ENCODE results near the gene TEX38.

TEX38 gene

DNA sequence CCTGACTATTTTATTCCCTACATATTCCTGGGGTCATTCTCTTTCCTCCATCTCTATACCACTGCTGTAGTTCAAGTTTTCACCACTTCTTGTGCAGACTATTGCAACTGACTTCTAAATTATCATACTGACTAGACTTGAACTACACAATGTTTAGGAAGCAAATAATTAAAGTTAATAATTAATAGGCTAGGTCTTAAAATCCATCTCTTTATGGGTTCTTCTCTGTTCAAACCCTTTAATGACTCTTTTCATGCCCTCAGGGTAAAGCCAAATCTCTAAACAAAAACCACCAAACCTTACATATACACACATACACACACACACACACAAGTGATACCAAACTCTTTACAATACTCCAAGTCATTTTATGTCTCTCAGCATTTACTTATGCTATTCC is 32.7 kb upstream of the TEX38 start:
- H3K27ac ChIP-seq = no peak overlapping the region
- no peak for TF ChIP-seq ZFX (IDR thresholded peaks at IDR 0.05)
- TF ChIP-seq, protein P1, sequence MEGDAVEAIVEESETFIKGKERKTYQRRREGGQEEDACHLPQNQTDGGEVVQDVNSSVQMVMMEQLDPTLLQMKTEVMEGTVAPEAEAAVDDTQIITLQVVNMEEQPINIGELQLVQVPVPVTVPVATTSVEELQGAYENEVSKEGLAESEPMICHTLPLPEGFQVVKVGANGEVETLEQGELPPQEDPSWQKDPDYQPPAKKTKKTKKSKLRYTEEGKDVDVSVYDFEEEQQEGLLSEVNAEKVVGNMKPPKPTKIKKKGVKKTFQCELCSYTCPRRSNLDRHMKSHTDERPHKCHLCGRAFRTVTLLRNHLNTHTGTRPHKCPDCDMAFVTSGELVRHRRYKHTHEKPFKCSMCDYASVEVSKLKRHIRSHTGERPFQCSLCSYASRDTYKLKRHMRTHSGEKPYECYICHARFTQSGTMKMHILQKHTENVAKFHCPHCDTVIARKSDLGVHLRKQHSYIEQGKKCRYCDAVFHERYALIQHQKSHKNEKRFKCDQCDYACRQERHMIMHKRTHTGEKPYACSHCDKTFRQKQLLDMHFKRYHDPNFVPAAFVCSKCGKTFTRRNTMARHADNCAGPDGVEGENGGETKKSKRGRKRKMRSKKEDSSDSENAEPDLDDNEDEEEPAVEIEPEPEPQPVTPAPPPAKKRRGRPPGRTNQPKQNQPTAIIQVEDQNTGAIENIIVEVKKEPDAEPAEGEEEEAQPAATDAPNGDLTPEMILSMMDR (conservative IDR thresholded peaks at IDR 0.05) = no peak

DNA sequence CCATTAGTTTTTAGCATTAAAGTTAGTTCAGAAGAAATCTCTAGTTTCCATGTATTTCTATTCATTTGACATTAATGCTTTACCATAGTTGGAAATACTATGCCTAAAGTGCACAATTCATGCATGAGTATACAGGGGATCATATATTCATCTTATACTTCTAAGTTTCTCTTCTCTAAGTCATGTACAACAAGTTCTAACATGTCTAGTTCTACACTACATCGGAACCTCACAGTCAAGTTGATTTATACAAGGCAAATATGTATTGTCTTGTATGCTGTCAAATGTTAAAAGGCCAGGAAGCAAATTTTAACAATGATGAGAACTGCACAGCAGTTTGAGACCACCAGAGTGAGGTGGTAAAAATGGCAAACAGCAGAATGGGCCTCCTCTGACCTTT is 32.1 kb upstream of the TEX38 start:
- TF ChIP-seq ZFX (IDR thresholded peaks at IDR 0.05) = no peak
- TF ChIP-seq, protein P1 (conservative IDR thresholded peaks at IDR 0.05) = no peak
- no peak overlapping the region for H3K27ac ChIP-seq

DNA sequence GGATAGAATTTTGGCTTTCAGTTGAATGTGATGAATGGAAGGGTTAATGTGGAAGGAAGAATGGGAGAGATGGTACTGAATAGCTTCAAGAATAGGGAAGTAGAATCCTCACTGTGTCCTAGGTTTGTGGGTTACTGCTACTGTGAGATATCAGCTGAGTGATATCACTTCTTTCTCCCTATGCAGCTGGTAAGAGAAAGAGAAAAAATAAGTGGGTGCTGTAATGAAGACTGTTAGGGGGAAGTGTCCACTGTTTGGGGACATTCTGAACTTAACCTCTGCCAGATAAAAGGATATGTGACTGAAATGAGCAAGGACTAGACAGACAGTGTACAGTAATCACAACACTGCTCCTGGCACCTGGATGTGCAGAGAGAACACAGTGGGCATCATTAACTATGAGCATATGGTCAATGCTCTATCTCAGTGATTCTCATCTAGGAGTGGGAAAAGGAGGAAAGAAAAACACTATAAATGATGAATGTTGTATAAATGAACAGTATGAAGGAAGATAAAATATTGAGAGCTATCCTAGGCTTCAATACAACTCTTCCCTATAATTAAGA is 29.5 kb upstream of the TEX38 start:
- no peak for TF ChIP-seq ZFX (IDR thresholded peaks at IDR 0.05)
- TF ChIP-seq, protein P1 (conservative IDR thresholded peaks at IDR 0.05) = no peak
- no peak overlapping the region for H3K27ac ChIP-seq

DNA sequence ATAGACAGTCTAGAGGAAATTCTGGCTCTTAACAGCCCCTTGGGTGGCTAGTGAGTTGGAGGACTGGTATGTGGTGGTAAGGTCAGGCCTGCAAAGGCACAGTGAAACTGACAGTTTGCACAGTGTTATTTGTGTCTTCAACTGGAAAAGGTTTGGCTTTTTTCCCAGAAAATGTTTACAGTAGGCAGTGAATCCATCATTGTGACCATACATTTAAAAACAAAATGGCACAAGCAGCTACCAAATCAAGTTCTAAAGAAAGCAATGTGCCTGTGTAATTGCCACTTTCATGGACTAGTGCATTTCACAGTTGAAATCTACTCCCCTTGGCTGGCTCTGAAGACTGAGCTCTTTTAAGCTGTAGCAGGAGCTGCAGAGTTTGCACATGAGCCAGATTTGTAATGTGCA is 28.3 kb upstream of the TEX38 start:
- TF ChIP-seq, protein P1 (conservative IDR thresholded peaks at IDR 0.05) = no peak
- TF ChIP-seq ZFX (IDR thresholded peaks at IDR 0.05) = no peak
- H3K27ac ChIP-seq = peak overlapping the region; percentile 57; the same call in 1 of the 2 replicates

DNA sequence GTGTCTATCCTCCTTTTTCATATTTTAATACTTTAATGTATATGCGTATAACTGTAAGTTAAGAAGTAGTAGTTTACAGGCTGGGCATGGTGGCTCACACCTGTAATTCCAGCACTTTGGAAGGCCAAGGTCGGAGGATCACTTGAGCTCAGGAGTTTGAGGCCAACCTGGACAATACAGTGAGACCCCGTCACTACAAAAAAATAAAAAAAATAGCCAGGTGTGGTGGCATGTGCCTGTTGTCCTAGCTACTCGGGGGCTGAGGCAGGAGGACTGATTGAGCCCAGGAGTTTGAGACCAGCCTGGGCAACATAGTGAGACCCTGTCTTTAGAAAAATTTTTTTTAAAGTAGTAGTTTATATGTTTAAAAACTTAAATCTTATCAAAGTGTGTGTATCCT is 25.8 kb upstream of the TEX38 start:
- no peak for TF ChIP-seq ZFX (IDR thresholded peaks at IDR 0.05)
- TF ChIP-seq, protein P1 (conservative IDR thresholded peaks at IDR 0.05) = no peak
- H3K27ac ChIP-seq = no peak overlapping the region

DNA sequence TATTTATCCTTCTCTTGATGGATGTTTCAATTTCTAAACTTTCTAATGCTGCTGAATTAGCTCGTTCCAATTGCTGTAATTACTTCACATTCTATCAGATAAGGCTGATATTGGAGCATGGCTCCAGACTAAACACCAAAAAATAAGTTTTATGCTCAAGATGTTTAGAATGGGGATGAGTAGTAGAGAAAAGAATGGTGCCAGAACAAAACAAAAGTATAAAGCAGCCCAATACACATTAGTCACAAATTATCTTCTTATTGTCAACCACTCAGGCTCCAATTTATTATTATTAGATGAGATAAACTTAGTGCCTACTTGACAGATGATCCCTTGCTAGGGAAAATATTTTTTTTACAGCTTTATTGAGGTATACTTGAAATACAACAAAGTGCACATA is 25.3 kb upstream of the TEX38 start:
- TF ChIP-seq ZFX (IDR thresholded peaks at IDR 0.05) = no peak
- TF ChIP-seq, protein P1 (conservative IDR thresholded peaks at IDR 0.05) = no peak
- no peak overlapping the region for H3K27ac ChIP-seq

DNA sequence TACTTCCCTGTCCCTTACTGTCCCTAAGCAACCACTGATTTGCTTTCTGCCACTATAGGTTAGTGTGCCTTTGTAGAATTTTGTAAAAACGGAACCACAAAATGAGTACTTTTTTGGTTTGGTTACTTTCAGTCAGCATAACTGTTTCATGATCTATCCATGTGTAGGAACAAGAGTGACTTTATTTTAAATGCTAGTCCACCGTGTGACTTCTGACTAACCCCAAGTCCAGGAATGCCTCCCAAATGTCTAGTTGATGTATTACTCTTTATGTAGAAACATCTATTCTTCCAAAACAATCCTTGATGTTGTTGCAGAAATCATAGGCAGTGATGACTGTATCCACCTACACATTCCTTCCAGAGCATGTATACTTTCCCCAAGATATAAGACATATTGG is 24.8 kb upstream of the TEX38 start:
- TF ChIP-seq, protein P1 (conservative IDR thresholded peaks at IDR 0.05) = no peak
- no peak for TF ChIP-seq ZFX (IDR thresholded peaks at IDR 0.05)
- H3K27ac ChIP-seq = no peak overlapping the region

Data from C4-2B (cell line).